IMR-90 (cell line): ENCODE results near the gene AGO3. TPM values are rescaled to one million over a fixed set of nuclear protein-coding genes. Genes with fewer than 3 reads are reported as not detected.
A peak's percentile ranks its signal among the peaks of the same experiment; 100 is the strongest.

Source experiments
- ATAC-seq: fragments of 200-7000 bp; cut with Tn5 transposase; 2 replicates; pipeline ENCODE4 v1.9.1; 2020; ENCODE audit warnings: low read depth, mild to moderate bottlenecking, moderate library complexity
- BruUV-seq: library from RNA; stranded (reverse); fragments of 400-500 nt; replicated peaks from 2 replicates; lab custom pipeline; 2021; lab: Mats Ljungman, UMichigan
- CTCF ChIA-PET: fragments of 300-600 bp; formaldehyde crosslinking; extraction: SDS; loops from one replicate; lab custom pipeline; 2021; ENCODE audit warnings: antibody characterized with exemption; lab: Yijun Ruan, JAX
- POLR2A ChIA-PET: fragments of 300-600 bp; sonication (Branson Sonifier 250); formaldehyde crosslinking; loops from one replicate; lab custom pipeline; 2022; ENCODE audit warnings: antibody characterized with exemption; ENCODE audit not compliant: unreplicated experiment; lab: Charles Lee
- DNase-seq: peaks from one replicate; pipeline ENCODE4 v3.0.0; 2013
- H2AFZ ChIP-seq: replicated peaks from 2 replicates; pipeline ENCODE3; 2013; ENCODE audit warnings: low read length, mild to moderate bottlenecking; ENCODE audit not compliant: poor library complexity
- H2AK5ac ChIP-seq: 2 replicates; pipeline ENCODE4 v1.6.1; 2013; ENCODE audit warnings: low read depth, low read length, inconsistent platforms
- H2AK9ac ChIP-seq: replicated peaks from 2 replicates; pipeline ENCODE3; 2013; ENCODE audit warnings: mild to moderate bottlenecking, low read depth, low read length, moderate library complexity; ENCODE audit not compliant: poor library complexity
- H2BK120ac ChIP-seq: 2 replicates; pipeline ENCODE4 v1.6.1; 2013; ENCODE audit warnings: low read depth, low read length, inconsistent platforms
- H2BK15ac ChIP-seq: 3 replicates; pipeline ENCODE4 v1.6.1; 2013; ENCODE audit warnings: low read depth, low read length, inconsistent platforms
- H2BK20ac ChIP-seq: 2 replicates; pipeline ENCODE4 v1.6.1; 2013; ENCODE audit warnings: low read depth, mild to moderate bottlenecking, inconsistent platforms, low read length, moderate library complexity
- H2BK5ac ChIP-seq: 2 replicates; pipeline ENCODE4 v1.6.1; 2013; ENCODE audit warnings: mild to moderate bottlenecking, low read depth, low read length, inconsistent platforms; ENCODE audit not compliant: poor library complexity, severe bottlenecking
- H3K14ac ChIP-seq: replicated peaks from 2 replicates; pipeline ENCODE4 v1.6.1; 2013; ENCODE audit warnings: low read depth, low read length, inconsistent platforms
- H3K18ac ChIP-seq: 2 replicates; pipeline ENCODE4 v1.6.1; 2013; ENCODE audit warnings: low read depth, low read length, control low read depth
- H3K23ac ChIP-seq: 2 replicates; pipeline ENCODE4 v1.6.1; 2013; ENCODE audit warnings: low read depth, low read length, inconsistent platforms
- H3K27ac ChIP-seq: 2 replicates; pipeline ENCODE4 v1.5.1; 2013; ENCODE audit warnings: mild to moderate bottlenecking, control low read depth, low read length; ENCODE audit not compliant: insufficient read depth
- H3K27me3 ChIP-seq: 2 replicates; pipeline ENCODE4 v1.6.1; 2013; ENCODE audit warnings: low read length; ENCODE audit not compliant: control insufficient read depth, insufficient read depth
- H3K36me3 ChIP-seq: 2 replicates; pipeline ENCODE4 v1.6.1; 2013; ENCODE audit warnings: low read length, mixed read lengths; ENCODE audit not compliant: control insufficient read depth, insufficient read depth
- H3K4ac ChIP-seq: 2 replicates; pipeline ENCODE4 v1.6.1; 2013; ENCODE audit warnings: low read depth, low read length, inconsistent platforms
- H3K4me1 ChIP-seq: 2 replicates; pipeline ENCODE4 v1.6.1; 2013; ENCODE audit warnings: low read length, mixed read lengths; ENCODE audit not compliant: control insufficient read depth, insufficient read depth
- H3K4me2 ChIP-seq: 2 replicates; pipeline ENCODE4 v1.6.1; 2013; ENCODE audit warnings: low read depth, mild to moderate bottlenecking, control low read depth, low read length, moderate library complexity
- H3K4me3 ChIP-seq: 2 replicates; pipeline ENCODE4 v1.5.1; 2013; ENCODE audit warnings: low read depth, mild to moderate bottlenecking, control low read depth, low read length, moderate library complexity; ENCODE audit not compliant: insufficient read depth
- H3K56ac ChIP-seq: 2 replicates; pipeline ENCODE4 v1.6.1; 2013; ENCODE audit warnings: low read length, inconsistent platforms; ENCODE audit not compliant: insufficient read depth; ENCODE audit errors: extremely low read depth
- H3K79me1 ChIP-seq, 2 experiments: 2 replicates each; pipeline ENCODE4 v1.6.1; 2013; ENCODE audit warnings: low read length in 2 of 2, inconsistent platforms in 1 of 2, low read depth in 1 of 2
- H3K9ac ChIP-seq: 2 replicates; pipeline ENCODE4 v1.6.1; 2013; ENCODE audit warnings: low read depth, low read length, control low read depth
- H3K9me1 ChIP-seq: 2 replicates; pipeline ENCODE4 v1.6.1; 2013; ENCODE audit warnings: low read length, inconsistent platforms; ENCODE audit not compliant: insufficient read depth
- H3K9me3 ChIP-seq: 2 replicates; pipeline ENCODE4 v1.6.1; 2013; ENCODE audit warnings: low read length; ENCODE audit not compliant: control insufficient read depth, insufficient read depth
- H4K20me1 ChIP-seq: 2 replicates; pipeline ENCODE4 v1.6.1; 2013; ENCODE audit warnings: low read length, inconsistent platforms; ENCODE audit not compliant: insufficient read depth
- H4K5ac ChIP-seq: 2 replicates; pipeline ENCODE4 v1.6.1; 2013; ENCODE audit warnings: mild to moderate bottlenecking, low read depth, low read length, control low read depth
- H4K8ac ChIP-seq, 2 experiments: 2 replicates each; pipeline ENCODE4 v1.6.1; 2013; ENCODE audit warnings: low read depth in 2 of 2, low read length in 2 of 2, control low read depth in 1 of 2, inconsistent platforms in 1 of 2
- H4K91ac ChIP-seq: 2 replicates; pipeline ENCODE4 v1.6.1; 2013; ENCODE audit warnings: low read depth, low read length, inconsistent platforms; ENCODE audit not compliant: insufficient read depth
- CEBPB ChIP-seq: IDR thresholded peaks from 2 replicates; pipeline ENCODE4 v1.6.1; 2012; ENCODE audit warnings: low read depth, low read length, improper control_type of control experiment
- CTCF ChIP-seq: conservative IDR thresholded peaks from 2 replicates; pipeline ENCODE4 v1.5.1; 2012; ENCODE audit warnings: mild to moderate bottlenecking, low read depth, low read length, improper control_type of control experiment
- ELK1 ChIP-seq: fragments of 150-350 bp; IDR thresholded peaks from 2 replicates; pipeline ENCODE4 v1.6.1; 2016; ENCODE audit warnings: low read depth, mild to moderate bottlenecking, low read length, moderate library complexity, borderline replicate concordance
- RAD21 ChIP-seq: IDR thresholded peaks from 2 replicates; pipeline ENCODE4 v1.6.1; 2012; ENCODE audit warnings: low read length, improper control_type of control experiment
- USF2 ChIP-seq: fragments of 150-350 bp; IDR thresholded peaks from 2 replicates; pipeline ENCODE4 v1.6.1; 2017; ENCODE audit warnings: mild to moderate bottlenecking, antibody characterized with exemption, low read length, low read depth
- WGBS, 2 experiments: methylation state at CpG; one replicate each; pipeline versions ENCODE4 v1.1.5 to v1.1.7; 2013; ENCODE audit warnings: missing lambda C conversion rate in 2 of 2; ENCODE audit not compliant: insufficient read length in 1 of 2; ENCODE audit errors: extremely low coverage in 2 of 2; 5-methylcytosine and 5-hydroxymethylcytosine counted together
- dilution Hi-C: fragments of 300-500 bp; cut with HindIII; formaldehyde crosslinking; loops from one replicate; pipeline ENCODE4 v1.14.3; 2018; ENCODE audit warnings: low sequenced_read_pairs; ENCODE audit not compliant: unreplicated experiment
- in situ Hi-C: fragments of 300-500 bp; cut with MboI; formaldehyde crosslinking; loops from 3 replicates; pipeline ENCODE4 v1.14.3; 2019; ENCODE audit warnings: low sequenced_read_pairs, inconsistent platforms, mixed read lengths
- intact Hi-C: fragments of 100-400 bp; cut with micrococcal nuclease; formaldehyde crosslinking; loops from 2 replicates; pipeline ENCODE4 v1.10.0; 2022
- polyA plus RNA-seq, 3 experiments: library from polyadenylated mRNA; depleted of rRNA; stranded (reverse); fragments of >200 nt; gene quantifications; 2 replicates each; pipeline ENCODE4 v1.2.3, GENCODE V29; 2012; ENCODE audit warnings: low replicate concordance in 1 of 3
- total RNA-seq: library from RNA; depleted of rRNA; stranded (reverse); fragments of >200 nt; gene quantifications from 2 replicates; pipeline ENCODE4 v1.2.3, GENCODE V29; 2012

AGO3 gene
- total and polyA plus RNA-seq, 2 of the 4 experiments (the other 2 are of a cell fraction) = 8.9 to 25.6 TPM

GRCh38 chr1:36007741-36008140 is 76.8 kb downstream of the AGO3 start:
- Histone ChIP-seq H4K91ac (no peak overlapping the region), H3K14ac (no peak overlapping the region), H4K5ac (no peak overlapping the region), H3K9ac (no peak overlapping the region), H4K20me1 (no peaks in the 10 kb centered on the region), H2AFZ (no peak overlapping the region), H2AK5ac (0 out of 2 replicates have a peak overlapping the region, but pooled peaks have one; percentile 33), H3K27me3 (no peaks in the 10 kb centered on the region), H2BK15ac (no peak overlapping the region), H3K4me3 (no peak overlapping the region), H3K4me2 (no peak overlapping the region), H2BK20ac (no peak overlapping the region), H3K4me1 (peaks cover 5% of the 10 kb centered on the region; the same call in 1 of the 2 replicates), H3K18ac (no peak overlapping the region), H3K9me3 (no peaks in the 10 kb centered on the region), H3K36me3 (peaks cover 7% of the 10 kb centered on the region; the same call in 1 of the 2 replicates), H3K79me1 (0 out of 4 replicates have a peak, but pooled peaks cover 0 to 2% of the 10 kb centered on the region in 2 experiments), H3K56ac (peak overlapping the region; percentile 41; the same call in 1 of the 2 replicates), H2AK9ac (no peak overlapping the region), H2BK120ac (no peak overlapping the region), H3K9me1 (no peaks in the 10 kb centered on the region), H3K4ac (no peak overlapping the region), H4K8ac (no peak overlapping the region), H2BK5ac (no peak overlapping the region), H3K27ac (no peak overlapping the region), H3K23ac (no peak overlapping the region)
- no TSS peak for BruUV-seq
- CTCF ChIA-PET = no interaction called here
- DNase-seq (no peak), ATAC-seq (no peak)
- dilution Hi-C loops (no loop called here), intact Hi-C loops (no loop called here), in situ Hi-C loops (no loop called here)
- no CpG with 5 or more reads among the region's 2 CpGs for WGBS, 2 experiments
- TF ChIP-seq CEBPB = no peak
- TF ChIP-seq ELK1 = no peak
- TF ChIP-seq RAD21 = no peak
- TF ChIP-seq CTCF = no peak
- TF ChIP-seq USF2 = no peak
- POLR2A ChIA-PET = no interaction called here
